ENCODE results near the gene CEP170B. TPM values are rescaled to one million over a fixed set of nuclear protein-coding genes. Genes with fewer than 3 reads are reported as not detected.
A peak's percentile ranks its signal among the peaks of the same experiment; 100 is the strongest.

CEP170B gene
- total RNA-seq, 1 donor from 2014 or later: 1.6 TPM

DNA sequence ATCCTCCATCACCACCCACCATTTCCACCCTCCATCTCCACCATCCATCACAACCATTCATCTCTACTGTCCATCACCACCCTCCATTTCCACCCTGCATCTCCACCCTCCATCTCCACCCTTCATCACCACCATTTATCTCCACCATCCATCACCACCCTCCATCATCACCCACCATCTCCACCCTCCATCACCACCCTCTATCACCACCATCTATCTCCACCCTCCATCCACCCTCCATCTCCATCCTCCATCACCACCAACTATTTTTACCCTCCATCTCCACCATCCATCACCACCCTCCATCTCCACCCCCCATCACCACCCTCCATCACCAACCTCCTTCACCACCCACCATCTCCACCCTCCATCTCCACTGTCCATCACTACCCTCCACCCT lies 4.7 kb upstream of the CEP170B start:
- Mint-ChIP-seq H3K27ac (no peak overlapping the region), H3K9me3 (no peaks in the 10 kb centered on the region), H3K36me3 (ENCODE audit: low read depth) (no peaks in the 10 kb centered on the region), H3K27me3 (peaks cover 7% of the 10 kb centered on the region), H3K4me1 (no peaks in the 10 kb centered on the region), H3K4me3 (no peak overlapping the region)
- ATAC-seq (ENCODE audit: low read depth): no peak
- DNase-seq: no peak
- intact Hi-C loops (cut with micrococcal nuclease): no loop called here
- TF ChIP-seq, protein P1, sequence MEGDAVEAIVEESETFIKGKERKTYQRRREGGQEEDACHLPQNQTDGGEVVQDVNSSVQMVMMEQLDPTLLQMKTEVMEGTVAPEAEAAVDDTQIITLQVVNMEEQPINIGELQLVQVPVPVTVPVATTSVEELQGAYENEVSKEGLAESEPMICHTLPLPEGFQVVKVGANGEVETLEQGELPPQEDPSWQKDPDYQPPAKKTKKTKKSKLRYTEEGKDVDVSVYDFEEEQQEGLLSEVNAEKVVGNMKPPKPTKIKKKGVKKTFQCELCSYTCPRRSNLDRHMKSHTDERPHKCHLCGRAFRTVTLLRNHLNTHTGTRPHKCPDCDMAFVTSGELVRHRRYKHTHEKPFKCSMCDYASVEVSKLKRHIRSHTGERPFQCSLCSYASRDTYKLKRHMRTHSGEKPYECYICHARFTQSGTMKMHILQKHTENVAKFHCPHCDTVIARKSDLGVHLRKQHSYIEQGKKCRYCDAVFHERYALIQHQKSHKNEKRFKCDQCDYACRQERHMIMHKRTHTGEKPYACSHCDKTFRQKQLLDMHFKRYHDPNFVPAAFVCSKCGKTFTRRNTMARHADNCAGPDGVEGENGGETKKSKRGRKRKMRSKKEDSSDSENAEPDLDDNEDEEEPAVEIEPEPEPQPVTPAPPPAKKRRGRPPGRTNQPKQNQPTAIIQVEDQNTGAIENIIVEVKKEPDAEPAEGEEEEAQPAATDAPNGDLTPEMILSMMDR (IDR thresholded peaks at IDR 0.05): no peak
- ChIA-PET CTCF (no interaction called here), POLR2A (no interaction called here)

DNA sequence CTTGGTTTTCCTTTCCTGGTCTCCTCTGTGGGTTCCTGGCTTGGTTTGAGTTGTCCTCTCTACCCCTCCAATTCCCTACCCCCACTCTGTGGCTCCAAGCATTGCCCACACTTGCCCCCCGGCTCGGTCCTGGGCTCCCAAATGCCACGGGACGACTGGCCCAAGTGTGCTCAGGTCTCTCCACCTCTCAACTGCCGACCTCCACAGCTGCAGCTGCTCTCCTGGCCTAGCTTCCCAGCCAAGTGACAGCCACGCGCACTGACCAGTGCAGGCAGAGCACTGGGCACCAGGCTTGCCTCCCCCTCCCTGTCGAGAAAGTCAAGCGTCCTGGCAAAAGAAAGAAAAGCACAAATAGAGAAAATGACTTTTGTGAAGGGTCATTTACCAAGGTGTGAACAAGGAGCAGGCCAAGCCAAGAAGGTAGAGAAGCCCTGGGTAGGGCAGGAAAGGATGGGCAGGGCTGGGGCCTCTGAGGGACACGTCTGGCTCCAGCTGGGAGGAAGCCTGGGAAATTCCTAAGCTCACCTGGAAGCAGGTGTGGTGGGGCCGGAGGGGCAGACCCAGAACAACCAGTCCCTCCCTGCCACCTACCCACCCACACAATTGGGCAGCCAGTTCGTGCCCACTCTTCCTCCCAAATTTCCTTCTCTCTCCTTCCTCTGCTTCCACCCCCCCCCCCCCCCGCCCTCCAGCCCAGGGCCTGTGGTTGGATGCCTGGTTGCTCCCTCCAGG lies 1.8 kb upstream of the CEP170B start:
- Mint-ChIP-seq H3K9me3 (no peaks in the 10 kb centered on the region), H3K4me1 (no peaks in the 10 kb centered on the region), H3K36me3 (ENCODE audit: low read depth) (no peaks in the 10 kb centered on the region), H3K27me3 (peaks cover 24% of the 10 kb centered on the region), H3K4me3 (peak overlapping the region; percentile 53), H3K27ac (no peak overlapping the region)
- ATAC-seq (ENCODE audit: low read depth): no peak
- TF ChIP-seq, protein P1 (IDR thresholded peaks at IDR 0.05): no peak
- CTCF ChIA-PET: no interaction called here
- POLR2A ChIA-PET: no interaction called here
- intact Hi-C loops (cut with micrococcal nuclease): no loop called here
- DNase-seq: no peak

GRCh38 chr14:104863923-104864266 lies 1.2 kb upstream of the CEP170B start:
- Mint-ChIP-seq H3K27ac (no peak overlapping the region), H3K27me3 (peaks cover 25% of the 10 kb centered on the region), H3K4me1 (no peaks in the 10 kb centered on the region), H3K36me3 (ENCODE audit: low read depth) (no peaks in the 10 kb centered on the region), H3K4me3 (peak overlapping the region; percentile 53), H3K9me3 (no peaks in the 10 kb centered on the region)
- POLR2A ChIA-PET: no interaction called here
- TF ChIP-seq, protein P1 (IDR thresholded peaks at IDR 0.05): no peak
- ATAC-seq (ENCODE audit: low read depth) (no peak), DNase-seq (peak; percentile 15)
- intact Hi-C loops (cut with micrococcal nuclease): no loop called here
- CTCF ChIA-PET: no interaction called here

DNA sequence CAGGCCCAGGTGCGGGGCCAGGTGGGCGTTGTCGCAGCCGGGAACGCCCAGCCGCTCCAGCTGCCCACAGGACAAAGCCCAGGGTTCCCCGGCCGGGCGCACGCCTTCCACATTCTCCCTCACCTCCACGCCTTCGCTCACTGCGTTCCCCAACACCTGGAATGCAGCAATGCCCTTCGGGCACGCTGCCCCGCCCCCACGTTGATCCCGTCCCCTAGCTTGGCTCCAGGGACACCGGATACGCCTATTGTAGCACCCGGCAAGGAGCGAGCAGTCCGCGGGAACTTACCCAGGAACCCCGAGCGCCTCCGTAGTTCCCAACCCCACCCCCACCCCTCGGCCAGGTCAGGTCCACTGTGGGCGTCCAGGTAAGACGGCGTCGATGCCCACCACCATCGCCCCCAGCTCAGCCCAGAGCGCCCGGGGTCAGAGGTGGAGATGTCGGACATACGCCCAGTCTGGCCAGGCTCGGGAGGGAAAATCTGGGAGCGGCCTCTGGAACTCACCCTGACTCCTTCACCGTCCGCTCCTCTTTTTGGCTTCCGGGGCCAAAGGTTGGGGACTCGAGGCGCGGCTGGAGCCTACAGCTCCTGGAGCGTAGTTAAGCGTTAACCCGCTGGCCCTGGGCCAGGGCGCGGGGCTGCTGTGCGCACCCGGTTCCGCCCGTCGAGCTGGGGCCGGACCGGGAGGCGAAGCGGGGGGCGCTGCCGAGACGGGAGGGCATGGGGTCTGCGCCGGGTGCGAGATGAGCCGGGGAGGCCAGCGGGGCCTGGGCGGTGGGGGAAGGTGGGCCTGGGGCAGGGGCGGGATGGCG lies 594 bp upstream of the CEP170B start:
- ATAC-seq (ENCODE audit: low read depth): peak; percentile 5
- intact Hi-C loops (cut with micrococcal nuclease): no loop called here
- no peaks in the 10 kb centered on the region for H3K9me3 Mint-ChIP-seq
- DNase-seq: peak; percentile 29
- no peaks in the 10 kb centered on the region for H3K36me3 Mint-ChIP-seq (ENCODE audit: low read depth)
- peaks cover 30% of the 10 kb centered on the region for H3K27me3 Mint-ChIP-seq
- H3K4me1 Mint-ChIP-seq: no peaks in the 10 kb centered on the region
- TF ChIP-seq, protein P1 (IDR thresholded peaks at IDR 0.05): no peak
- peak overlapping the region; percentile 50 for H3K4me3 Mint-ChIP-seq
- H3K27ac Mint-ChIP-seq: no peak overlapping the region
- ChIA-PET CTCF (no interaction called here), POLR2A (interaction anchor here (0.6 kb wide), 2 partner anchors 81 to 1630 kb away, joined by 4 to 8 read pairs; no protein-coding TSS in a partner anchor)

- peak; percentile 49 for ATAC-seq (ENCODE audit: low read depth)
- Mint-ChIP-seq H3K9me3 (no peaks in the 10 kb centered on the region), H3K27me3 (peaks cover 33% of the 10 kb centered on the region), H3K27ac (no peak overlapping the region), H3K36me3 (ENCODE audit: low read depth) (no peaks in the 10 kb centered on the region), H3K4me1 (no peaks in the 10 kb centered on the region), H3K4me3 (peak overlapping the region; percentile 70)
- TF ChIP-seq, protein P1 (IDR thresholded peaks at IDR 0.05): no peak
- intact Hi-C loops (cut with micrococcal nuclease): no loop called here
- POLR2A ChIA-PET: no interaction called here
- DNase-seq: no peak
- CTCF ChIA-PET: no interaction called here
Measured at GRCh38 chr14:104865631-104866441, 768 bp downstream of the CEP170B start.
